AG10803 (cell line): Measurements from ENCODE around the gene GCK.

ENCODE experiments used
- DNase-seq: peaks from one replicate; pipeline ENCODE4 v3.0.0; 2010; ENCODE audit warnings: low read depth
- H3K4me3 ChIP-seq: 2 replicates; pipeline ENCODE4 v1.5.1; 2011; ENCODE audit warnings: mild to moderate bottlenecking, low read length, control low read depth
- TF ChIP-seq, protein P1 (sequence below): conservative IDR thresholded peaks from 2 replicates; pipeline ENCODE4 v1.5.1; 2011; ENCODE audit warnings: mild to moderate bottlenecking, low read length, control low read depth, inconsistent platforms

Gene GCK

DNA sequence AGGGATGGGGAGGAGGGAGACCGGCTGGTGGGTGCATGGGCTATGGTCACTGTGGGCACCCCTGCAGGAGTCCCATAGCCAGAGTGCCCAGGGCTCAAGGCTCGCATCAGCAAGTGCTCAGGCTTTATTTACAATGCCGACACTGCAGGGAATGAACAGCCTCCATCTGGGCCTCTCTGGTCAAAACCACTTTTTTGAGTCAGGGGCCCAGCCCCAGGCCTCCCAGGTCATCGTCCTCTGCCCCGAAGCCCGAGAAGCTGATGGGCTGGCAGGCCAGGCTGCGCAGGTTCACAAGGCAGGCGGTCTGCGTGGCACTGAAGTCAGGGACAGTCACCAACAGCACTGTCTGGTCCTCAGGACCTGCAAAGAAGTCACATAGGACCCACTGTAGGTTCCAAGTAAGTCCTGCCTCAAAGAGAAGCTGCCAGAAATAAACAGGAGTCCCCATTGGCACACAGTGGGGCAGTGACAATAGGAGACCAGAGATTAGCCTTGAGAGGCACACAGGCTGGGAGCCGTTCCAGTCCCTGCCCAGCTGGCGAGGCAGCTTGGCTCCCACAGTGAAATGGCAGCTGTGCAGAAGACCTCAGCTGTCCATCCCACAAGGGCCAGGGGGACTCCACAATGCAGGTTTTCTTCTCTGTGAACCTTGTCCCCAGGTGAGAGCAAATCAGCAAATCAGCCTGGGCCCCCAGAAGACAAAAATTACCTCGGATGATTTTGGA, 74.5 kb downstream of the GCK start:
- no peak for DNase-seq
- TF ChIP-seq, protein P1, sequence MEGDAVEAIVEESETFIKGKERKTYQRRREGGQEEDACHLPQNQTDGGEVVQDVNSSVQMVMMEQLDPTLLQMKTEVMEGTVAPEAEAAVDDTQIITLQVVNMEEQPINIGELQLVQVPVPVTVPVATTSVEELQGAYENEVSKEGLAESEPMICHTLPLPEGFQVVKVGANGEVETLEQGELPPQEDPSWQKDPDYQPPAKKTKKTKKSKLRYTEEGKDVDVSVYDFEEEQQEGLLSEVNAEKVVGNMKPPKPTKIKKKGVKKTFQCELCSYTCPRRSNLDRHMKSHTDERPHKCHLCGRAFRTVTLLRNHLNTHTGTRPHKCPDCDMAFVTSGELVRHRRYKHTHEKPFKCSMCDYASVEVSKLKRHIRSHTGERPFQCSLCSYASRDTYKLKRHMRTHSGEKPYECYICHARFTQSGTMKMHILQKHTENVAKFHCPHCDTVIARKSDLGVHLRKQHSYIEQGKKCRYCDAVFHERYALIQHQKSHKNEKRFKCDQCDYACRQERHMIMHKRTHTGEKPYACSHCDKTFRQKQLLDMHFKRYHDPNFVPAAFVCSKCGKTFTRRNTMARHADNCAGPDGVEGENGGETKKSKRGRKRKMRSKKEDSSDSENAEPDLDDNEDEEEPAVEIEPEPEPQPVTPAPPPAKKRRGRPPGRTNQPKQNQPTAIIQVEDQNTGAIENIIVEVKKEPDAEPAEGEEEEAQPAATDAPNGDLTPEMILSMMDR, result no peak
- H3K4me3 ChIP-seq, result no peak overlapping the region

- TF ChIP-seq, protein P1, result no peak
Observed at GRCh38 chr7:44113764-44114354, 75.4 kb downstream of the GCK start.

GRCh38 chr7:44112997-44113763, 76.1 kb downstream of the GCK start:
- no peak overlapping the region for H3K4me3 ChIP-seq
- DNase-seq, result no peak
- TF ChIP-seq, protein P1, result no peak

More at GRCh38 chr7:44113764-44114354, 75.4 kb downstream of the GCK start:
- DNase-seq, result no peak
- no peak overlapping the region for H3K4me3 ChIP-seq

DNA sequence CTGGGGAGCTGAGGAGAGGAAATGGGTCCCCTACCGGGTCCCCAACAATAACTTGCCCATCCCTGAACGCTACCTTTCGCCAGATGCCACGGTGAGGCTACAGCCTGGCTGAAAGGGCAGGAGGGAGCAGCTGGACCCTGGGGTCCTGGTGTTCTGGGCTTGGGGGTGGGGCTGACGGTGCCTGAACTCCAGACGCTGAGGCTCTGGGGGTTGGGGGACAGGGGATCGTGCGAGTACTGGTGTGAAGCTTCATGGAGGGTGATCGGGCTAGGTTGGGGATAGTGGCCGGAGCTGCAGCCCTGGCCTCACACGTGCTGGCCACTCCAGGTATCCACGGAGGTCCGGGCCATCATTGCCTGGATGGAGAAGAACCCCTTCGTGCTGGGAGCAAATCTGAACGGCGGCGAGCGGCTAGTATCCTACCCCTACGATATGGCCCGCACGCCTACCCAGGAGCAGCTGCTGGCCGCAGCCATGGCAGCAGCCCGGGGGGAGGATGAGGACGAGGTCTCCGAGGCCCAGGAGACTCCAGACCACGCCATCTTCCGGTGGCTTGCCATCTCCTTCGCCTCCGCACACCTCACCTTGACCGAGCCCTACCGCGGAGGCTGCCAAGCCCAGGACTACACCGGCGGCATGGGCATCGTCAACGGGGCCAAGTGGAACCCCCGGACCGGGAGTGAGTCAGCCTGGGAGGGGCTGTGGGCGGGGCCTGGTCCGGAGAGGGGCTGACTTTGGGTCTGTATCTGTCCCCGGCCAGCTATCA, 76.8 kb downstream of the GCK start:
- no peak overlapping the region for H3K4me3 ChIP-seq
- DNase-seq, result no peak
- TF ChIP-seq, protein P1, result no peak

DNA sequence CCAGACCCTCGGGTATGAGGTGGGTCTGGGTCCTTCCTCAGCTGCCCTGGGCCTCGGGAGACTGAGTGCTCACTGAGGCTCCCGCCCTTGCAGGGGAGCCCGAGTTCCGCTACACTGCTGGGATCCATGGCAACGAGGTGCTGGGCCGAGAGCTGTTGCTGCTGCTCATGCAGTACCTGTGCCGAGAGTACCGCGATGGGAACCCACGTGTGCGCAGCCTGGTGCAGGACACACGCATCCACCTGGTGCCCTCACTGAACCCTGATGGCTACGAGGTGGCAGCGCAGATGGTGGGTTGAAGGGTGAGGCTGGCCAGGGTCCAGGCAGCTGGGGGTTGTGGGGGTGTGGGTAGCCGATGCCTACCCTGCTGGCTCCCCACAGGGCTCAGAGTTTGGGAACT, 77.5 kb downstream of the GCK start:
- TF ChIP-seq, protein P1, result no peak
- DNase-seq, result no peak
- no peak overlapping the region for H3K4me3 ChIP-seq

GRCh38 chr7:44110719-44111635, 78.3 kb downstream of the GCK start:
- TF ChIP-seq, protein P1, result no peak
- no peak for DNase-seq
- H3K4me3 ChIP-seq, result no peak overlapping the region
